C4-2B (cell line): ENCODE results near the gene A2M.

Experiments
- ZFX ChIP-seq: fragments of 450-650 bp; IDR thresholded peaks from 2 replicates; pipeline ENCODE4 v1.6.1; 2017
- TF ChIP-seq, protein P1 (sequence below): fragments of 450-650 bp; conservative IDR thresholded peaks from 2 replicates; pipeline ENCODE4 v1.5.1; 2017; ENCODE audit warnings: mild to moderate bottlenecking

DNA sequence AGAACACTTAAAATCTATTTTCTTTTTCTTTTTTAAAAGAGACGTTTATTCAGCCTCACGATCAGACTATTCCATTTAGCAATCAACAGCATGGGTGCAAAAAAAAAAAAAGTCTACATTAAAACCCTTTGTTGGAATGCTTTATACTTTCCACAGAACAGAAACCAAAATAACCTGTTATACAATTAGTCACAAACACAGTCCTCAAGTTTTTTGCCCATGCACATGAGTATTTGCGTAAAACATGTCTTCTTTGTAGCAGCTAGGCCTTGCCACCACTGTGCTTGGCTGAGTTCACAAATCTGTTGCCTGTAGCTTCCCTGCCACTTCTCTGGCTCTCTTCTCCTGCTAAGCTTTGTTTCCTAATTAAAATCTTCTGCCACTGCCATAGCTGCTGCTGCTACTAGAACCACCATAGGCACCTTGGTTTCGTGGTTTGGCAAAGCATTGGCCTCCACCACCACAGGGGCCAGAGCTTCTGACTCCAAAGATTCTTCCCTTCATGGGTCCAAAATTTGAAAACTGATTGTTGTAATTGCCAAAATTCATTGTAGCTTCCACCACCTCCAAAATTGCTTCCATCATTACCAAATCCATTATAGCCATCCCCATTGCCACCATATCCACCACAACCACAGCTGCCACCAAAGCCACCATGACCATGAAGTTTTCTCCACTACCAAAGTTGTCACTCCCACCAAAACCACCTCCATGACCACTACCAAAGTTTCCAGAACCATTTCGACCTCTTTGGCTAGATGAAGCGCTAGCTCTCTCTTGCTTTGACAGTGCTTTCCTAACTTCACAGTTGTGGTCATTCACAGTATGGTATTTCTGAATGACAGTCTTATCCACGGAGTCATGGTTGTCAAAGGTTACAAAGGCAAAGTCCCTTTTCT, 88.3 kb downstream of the A2M start:
- TF ChIP-seq, protein P1, sequence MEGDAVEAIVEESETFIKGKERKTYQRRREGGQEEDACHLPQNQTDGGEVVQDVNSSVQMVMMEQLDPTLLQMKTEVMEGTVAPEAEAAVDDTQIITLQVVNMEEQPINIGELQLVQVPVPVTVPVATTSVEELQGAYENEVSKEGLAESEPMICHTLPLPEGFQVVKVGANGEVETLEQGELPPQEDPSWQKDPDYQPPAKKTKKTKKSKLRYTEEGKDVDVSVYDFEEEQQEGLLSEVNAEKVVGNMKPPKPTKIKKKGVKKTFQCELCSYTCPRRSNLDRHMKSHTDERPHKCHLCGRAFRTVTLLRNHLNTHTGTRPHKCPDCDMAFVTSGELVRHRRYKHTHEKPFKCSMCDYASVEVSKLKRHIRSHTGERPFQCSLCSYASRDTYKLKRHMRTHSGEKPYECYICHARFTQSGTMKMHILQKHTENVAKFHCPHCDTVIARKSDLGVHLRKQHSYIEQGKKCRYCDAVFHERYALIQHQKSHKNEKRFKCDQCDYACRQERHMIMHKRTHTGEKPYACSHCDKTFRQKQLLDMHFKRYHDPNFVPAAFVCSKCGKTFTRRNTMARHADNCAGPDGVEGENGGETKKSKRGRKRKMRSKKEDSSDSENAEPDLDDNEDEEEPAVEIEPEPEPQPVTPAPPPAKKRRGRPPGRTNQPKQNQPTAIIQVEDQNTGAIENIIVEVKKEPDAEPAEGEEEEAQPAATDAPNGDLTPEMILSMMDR, result no peak
- no peak for TF ChIP-seq ZFX
